Cardiac septum (tissue), 1 donor: Measurements from ENCODE around the gene MEMO1. TPM values are rescaled to one million over a fixed set of nuclear protein-coding genes. Genes with fewer than 3 reads are reported as not detected.
"Not testable (repeated sequence)": the region's sequence is repeated elsewhere in the genome, so short reads cannot be mapped to it uniquely, and the experiment has no call there.

ENCODE experiments used
- DNase-seq: peaks from one replicate; pipeline ENCODE4 v3.0.0-alpha.2; 2020; ENCODE audit warnings: low spot score
- intact Hi-C: fragments of 100-400 bp; cut with DNase I; formaldehyde crosslinking; loops from one replicate; pipeline ENCODE4 v1.14.0; 2022
- total RNA-seq: library from RNA; stranded (reverse); fragmentation: NEBNext Ultra II Directional; extraction: Animal tissue kit (Norgen Biotek cat#: 25700); gene quantifications from one replicate; pipeline ENCODE4 v1.2.1, GENCODE V29; 2021
- donor health status: DM: no; HTN: no; CAD: no.

MEMO1 gene
- total RNA-seq, 1 donor from 2014 or later: 70.7 TPM

DNA sequence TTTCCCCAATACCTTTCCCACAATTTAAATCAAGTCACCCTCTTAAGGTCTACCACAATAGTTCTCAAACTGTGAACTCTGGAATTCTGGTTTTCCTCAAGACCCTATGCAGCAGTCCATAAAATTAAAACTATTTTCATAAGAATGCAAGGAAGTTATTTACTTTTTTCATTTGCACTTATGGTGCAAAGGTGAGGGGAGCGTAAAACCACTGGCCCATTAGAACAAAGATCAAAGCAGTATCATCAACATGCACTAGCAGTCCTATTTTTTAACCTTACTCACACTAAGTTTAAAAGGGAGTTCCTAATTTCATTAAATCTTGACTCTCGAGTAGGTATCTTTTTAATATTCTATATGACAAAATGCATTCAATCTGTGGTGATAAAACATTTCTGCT, 85.3 kb downstream of the MEMO1 start:
- intact Hi-C loops: no loop called here
- DNase-seq: no peak

DNA sequence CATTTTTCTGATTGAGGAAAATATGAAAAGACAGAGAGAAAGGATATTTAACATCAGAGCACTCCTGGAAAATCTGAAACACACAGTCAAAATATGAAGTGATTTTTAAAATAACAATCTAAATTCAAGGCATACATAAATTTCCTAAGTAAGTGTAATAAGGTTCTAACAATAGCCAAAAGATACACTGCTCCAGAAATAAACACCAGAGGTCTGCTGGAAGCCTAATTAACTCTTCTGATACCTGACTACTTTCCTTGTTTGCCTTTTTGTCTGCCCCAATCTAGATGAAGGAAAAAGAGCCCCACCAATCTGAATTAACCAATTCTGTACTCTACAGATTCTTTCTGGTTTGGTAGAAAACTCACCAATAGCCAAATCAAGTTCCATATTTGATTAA, 87.1 kb downstream of the MEMO1 start:
- intact Hi-C loops: no loop called here
- no peak for DNase-seq

DNA sequence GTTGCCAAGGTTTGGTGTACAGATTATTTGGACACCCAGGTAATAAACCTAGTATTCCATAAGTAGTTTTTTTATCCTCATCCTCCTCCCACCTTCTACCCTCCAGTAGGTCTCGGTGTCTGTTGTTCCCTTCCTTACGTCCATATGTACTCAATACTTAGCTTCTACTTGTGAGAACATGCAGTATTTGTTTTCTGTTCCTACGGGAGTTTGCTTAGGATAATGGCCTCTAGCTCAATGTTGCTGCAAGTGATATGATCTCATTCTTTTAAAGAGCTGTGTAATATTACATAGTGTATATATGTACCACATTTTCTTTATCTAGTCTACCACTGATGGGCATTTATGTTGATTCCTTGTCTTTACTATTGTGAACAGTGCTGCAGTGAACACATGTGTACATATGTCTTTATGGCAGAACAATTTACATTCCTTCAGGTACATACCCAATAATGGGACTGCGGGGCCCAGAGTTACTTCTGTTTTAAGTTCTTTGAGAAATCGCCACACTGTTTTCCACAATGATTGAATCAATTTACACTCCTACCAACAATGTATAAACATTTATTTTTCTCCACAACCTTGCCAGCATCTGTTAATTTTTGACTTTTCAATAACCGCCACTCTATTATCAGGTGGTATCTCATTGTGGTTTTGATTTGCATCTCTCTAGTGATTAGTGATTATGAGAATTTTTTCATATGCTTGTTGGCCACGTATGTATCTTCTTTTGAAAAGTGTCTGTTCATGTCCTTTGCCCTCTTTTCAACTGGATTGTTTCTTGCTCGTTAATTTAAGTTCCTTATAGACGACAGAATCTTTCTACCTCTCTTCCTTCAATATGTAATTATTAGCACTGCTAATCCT, 88.0 kb downstream of the MEMO1 start:
- intact Hi-C loops: no loop called here
- DNase-seq: no peak

DNA sequence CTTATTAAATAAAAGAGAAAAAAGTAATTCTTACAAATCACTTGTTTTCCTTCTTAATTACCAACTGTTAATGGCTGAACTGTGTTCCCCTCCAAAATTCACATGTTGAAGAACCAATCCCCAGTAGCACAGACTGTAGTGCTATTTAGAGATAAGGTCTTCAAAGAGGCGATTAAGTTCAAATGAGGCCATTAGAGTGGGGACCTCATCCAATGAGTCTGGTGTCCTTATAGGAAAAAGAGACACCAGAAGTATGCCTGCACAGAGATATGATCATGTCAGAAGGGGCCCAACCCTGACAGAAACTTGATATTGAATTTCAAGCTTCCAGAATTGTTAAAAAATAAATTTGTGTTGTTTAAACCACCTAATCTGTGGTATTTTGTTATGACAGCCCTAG, 89.8 kb downstream of the MEMO1 start:
- intact Hi-C loops: no loop called here
- DNase-seq: no peak

DNA sequence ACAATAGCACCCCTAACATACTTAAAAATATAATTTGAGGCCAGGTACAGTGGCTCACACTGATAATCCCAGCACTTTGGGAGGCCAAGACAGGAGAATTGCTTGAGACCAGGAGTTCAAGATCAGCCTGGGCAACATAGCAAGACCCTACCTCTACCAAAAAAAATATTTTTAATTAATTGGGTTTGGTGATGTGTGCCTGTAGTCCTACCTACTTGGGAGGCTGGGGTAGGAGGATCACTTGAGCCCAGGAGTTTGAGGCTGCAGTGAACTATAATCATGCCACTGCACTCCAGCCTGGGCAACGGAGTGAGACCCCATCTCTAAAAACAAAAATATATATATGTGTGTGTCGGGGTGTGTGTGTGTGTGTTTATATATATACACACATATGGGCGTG, 91.3 kb downstream of the MEMO1 start:
- intact Hi-C loops: no loop called here
- DNase-seq: no peak

DNA sequence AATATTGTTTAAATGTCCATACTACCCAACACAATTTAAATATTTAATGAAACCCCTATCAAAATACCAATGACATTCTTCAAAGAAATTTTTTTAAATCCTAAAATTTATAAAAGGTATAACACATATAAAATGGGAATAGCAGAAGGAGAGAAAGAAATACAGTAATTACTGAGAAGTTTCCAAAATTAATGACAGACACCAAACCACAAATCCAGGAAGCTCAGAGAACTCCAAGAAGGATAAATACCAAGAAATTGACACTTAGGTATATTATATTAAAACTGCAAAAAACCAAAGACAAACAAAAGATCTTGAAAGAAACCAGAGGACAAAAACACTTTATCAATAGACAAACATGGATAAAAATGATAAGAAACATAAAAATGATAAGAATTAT, 101.1 kb downstream of the MEMO1 start:
- DNase-seq: no peak
- intact Hi-C loops: no loop called here

DNA sequence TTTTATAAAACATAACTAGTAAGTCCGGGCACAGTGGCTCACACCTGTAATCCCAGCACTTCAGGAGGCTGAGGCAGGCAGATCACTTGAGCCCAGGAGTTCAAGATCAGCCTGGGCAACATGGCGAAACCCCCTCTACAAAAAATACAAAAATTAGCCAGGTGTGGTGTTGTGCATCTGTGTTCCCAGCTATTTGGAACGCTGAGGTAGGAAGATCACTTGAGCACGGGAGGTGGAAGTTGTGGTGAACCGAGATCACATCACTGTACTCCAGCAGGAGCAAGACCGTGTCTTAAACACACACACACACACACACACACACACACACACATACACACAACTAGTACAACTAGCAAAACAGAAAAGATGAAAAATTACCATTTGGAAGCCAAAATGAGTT, 103.3 kb downstream of the MEMO1 start:
- intact Hi-C loops, DNase-seq: not testable (repeated sequence)

DNA sequence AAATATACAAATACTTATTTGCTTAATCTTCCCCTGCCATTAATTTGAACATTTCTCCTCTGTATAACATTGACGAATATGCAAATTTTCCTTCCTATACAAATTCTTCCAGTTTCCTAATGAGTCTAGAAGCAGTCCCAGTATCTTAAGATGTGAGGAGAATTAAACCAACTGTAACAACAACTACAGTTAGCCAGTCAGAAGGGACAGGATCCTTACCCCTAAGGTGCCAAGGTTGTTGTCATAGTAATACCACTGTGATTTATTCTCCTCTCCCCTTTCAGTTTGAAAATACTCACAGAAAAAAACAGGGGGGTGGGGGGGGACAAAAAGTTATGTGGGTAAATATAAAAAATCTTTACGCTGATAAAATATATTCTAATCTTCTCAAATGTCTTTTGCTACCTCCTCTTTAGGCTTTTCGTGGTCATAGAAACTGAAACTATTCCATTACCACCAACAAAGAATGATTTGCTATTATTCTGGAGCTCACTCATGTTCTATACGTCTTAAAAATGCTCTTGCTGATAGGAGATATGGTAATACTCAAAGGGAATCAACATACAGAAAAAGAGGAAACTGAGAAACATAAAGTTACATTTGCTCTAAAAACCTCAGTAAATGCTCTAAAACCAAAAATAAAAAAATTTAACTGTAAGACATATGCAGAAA, 107.6 kb downstream of the MEMO1 start:
- DNase-seq: no peak
- intact Hi-C loops: no loop called here

DNA sequence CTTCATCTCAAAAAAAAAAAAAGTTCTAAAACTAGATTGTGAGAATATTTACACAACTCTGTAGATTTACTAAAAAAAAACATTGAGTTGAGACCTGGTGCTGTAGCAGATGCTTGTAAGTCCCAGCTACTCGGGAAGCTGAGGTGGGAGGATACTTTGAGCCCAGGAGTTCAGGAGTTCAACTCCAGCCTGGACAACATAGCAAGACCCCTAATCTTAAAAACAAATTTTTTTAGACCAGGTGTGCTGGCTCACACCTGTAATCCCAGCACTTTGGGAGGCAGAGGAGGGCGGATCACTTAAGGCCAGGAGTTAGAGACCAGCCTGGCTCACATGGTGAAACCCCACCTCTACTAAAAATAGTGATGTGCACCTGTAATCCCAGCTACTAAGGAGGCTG, 108.9 kb downstream of the MEMO1 start:
- no peak for DNase-seq
- intact Hi-C loops: no loop called here

DNA sequence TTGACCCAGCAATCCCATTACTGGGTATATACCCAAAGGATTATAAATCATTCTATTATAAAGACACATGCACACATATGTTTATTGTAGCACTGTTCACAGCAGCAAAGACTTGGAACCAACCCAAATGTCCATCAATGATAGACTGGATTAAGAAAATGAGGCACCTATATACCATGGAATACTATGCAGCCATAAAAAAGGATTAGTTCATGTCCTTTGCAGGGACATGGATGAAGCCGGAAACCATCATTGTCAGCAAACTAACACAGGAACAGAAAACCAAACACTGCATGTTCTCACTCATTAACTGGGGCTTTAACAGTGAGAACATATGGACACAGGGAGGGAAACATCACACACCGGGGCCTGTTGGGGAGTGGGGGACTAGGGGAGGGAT, 110.7 kb downstream of the MEMO1 start:
- DNase-seq, intact Hi-C loops: not testable (repeated sequence)

DNA sequence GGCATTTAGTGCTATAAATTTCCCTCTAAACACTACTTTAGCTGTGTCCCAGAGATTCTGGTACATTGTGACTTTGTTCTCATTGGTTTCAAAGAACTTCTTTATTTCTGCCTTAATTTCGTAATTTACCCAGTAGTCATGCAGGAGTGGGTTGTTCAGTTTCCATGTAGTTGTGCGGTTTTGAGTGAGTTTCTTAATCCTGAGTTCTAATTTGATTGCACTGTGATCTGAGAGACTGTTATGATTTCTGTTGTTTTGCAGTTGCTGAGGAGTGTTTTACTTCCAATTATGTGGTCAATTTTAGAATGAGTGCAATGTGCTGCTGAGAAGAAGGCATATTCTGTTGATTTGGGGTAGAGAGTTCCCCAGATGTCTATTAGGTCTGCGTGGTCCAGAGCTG, 112.5 kb downstream of the MEMO1 start:
- intact Hi-C loops, DNase-seq: not testable (repeated sequence)

DNA sequence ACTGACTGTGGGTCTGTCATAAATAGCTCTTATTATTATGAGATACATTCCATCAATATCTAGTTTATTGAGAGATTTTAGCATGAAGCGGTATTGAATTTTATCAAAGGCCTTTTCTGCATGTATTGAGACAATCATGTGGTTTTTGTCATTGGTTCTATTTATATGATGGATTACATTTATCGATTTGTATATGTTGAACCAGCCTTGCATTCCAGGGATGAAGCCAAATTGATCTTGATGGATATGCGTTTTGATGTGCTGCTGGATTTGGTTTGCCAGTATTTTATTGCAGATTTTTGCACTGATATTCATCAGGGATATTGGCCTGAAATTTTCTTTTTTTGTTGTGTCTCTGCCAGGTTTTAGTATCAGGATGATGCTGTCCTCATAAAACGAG, 113.5 kb downstream of the MEMO1 start:
- DNase-seq, intact Hi-C loops: not testable (repeated sequence)

DNA sequence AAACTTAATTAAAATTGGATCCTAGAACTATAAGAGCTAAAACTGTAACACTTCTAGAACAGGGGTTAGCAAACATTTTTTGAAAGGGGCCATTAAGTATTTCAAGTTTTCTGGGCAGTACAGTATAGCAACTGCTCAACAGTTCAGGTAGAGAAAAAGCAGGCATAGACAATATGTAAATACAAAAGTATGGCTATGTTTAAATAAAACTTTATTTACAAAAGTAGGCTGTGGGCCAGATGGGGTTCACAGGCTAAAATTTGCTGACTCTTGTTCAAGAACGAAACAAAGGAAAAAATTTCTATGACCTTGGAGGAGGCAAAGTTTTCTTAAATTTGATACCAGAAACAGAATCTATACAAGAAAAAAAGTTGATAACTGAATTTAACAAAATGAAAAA, 114.5 kb downstream of the MEMO1 start:
- DNase-seq: no peak
- intact Hi-C loops: no loop called here

DNA sequence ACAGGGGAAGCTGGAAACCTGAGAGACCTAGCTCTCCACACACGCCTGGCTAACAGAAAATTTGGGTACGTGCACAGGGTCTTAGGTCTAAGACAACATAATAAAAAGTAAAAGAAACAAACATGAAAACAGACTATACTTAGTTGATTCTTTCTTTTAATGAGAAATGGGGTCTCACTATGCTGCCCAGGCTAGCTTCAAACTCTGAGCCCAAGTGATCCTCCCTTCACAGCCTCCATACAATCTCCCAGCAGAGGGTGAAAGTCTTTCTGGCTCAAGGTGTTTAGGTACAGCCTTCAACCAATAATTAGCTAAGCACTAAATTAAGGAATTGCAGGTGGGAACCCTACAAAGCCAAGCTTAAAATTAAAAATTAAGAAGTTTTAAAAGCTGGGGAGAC, 116.2 kb downstream of the MEMO1 start:
- intact Hi-C loops: no loop called here
- DNase-seq: no peak

DNA sequence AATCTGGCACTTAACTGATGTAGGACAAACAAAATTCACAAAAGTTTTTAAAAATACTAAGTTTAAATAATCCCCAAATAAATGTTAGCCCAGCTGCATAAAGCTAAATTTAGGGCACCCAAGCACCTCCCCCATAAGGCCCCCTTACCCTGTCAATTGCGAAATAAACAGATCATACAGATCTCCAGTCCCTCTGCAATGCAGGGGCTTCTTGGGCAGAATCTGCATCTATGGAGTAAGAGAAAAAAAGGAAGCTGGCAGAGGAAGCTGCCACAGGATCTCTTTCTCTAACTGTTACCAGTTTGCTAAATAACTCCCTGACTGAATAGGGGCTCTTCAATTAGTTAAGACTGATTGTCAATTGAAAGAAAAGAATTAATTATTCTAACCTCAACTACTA, 117.7 kb downstream of the MEMO1 start:
- DNase-seq: no peak

DNA sequence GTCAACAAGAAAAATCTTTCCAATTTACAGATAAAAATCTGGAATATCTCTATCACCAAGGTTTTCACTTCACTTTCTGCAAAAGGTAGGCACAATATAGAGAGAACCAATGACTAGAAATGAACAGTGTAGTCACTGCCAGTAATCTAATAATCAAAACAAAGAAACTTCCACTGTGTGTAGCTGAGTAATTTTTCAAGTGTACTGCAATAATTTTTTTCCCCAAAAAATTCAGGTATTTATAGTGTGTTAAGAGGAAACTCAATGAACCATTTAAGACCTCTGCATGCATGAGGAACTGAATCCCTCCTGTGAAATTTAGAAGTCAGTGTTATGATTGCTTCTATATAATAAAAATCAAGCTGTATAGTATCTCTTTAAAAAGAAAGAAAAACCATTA, 121.8 kb downstream of the MEMO1 start:
- intact Hi-C loops: loop anchor here (10.0 kb wide), 1 partner anchor 106 kb away; no protein-coding TSS in a partner anchor
- DNase-seq: no peak

More for the DNA sequence above, 117.7 kb downstream of the MEMO1 start:
- intact Hi-C loops: no loop called here

DNA sequence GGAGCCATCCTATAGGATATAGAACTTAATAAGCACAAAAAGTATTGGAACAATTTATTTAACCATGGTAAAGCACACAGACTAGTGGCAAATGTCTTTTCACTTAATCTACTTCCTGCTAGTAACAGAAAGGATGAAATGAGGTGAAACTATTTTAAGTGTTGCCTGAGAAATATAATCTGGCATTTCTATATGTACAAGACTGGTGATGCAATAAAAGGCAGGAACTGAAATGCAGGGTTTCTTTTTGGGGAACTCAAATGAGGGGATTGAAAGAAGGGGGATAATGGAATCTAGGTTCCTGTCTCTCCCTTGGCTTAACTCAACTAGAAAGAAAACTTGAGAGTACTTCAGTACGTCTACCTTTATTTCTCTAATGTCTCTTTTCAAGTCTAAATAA, 122.3 kb downstream of the MEMO1 start:
- intact Hi-C loops: loop anchor here (10.0 kb wide), 1 partner anchor 106 kb away; no protein-coding TSS in a partner anchor
- no peak for DNase-seq

DNA sequence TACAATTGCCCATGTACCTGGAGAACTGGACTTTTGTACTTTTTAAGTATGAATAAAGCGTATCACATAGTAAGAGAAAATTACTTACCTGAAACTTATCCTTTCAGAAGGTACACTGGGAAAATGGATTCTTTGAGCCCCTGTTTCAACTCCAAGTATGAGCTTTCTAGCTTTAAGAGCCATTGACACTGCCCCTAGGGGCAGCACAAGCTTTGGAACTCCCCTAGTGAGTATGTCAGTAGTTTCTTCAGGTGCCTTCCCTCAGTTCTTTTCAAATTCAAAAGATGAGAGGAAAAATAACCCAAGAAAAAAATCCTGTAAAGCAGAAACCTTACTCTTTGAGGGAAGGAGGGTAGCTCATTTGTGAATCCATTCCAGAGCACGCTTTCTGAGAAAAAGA, 124.1 kb downstream of the MEMO1 start:
- intact Hi-C loops: loop anchor here (10.0 kb wide), 1 partner anchor 108 kb away; no protein-coding TSS in a partner anchor
- no peak for DNase-seq

DNA sequence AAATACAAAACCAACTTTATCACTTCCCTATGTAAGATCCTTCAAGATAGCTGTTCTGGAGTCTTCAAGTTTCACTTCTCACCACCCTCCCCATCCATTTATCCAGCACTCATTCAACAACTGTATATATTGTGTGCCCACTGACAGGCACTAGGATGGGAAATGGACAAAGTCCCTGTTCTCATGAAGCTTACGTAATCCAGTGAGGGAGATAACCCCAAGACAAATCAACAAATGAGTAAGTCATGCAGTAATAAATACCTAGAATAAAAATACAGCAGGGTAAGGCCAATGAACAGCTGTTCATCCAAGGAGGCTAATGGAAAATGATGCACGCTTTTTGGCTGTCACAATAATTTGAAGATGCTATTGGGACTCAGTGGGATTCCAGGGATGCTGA, 133.8 kb downstream of the MEMO1 start:
- no peak for DNase-seq
- intact Hi-C loops: no loop called here

DNA sequence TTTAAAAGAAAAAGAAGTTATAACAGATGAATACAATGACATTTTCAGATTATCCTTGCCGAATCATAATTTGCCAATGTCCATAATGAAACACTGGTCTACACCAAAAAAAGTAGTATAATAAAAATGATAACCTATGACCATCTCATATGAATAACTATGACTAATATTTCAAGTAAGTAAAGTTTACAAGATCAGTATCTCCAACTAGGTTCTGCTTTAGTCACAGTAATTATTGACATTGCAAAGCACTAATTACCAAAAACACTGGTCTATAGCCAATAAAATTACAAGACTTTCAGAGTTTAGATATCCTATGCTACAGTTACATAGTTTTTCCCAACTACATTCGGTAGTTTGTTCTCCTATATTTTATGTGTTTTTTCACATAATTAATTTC, 136.7 kb downstream of the MEMO1 start:
- no peak for DNase-seq
- intact Hi-C loops: no loop called here

DNA sequence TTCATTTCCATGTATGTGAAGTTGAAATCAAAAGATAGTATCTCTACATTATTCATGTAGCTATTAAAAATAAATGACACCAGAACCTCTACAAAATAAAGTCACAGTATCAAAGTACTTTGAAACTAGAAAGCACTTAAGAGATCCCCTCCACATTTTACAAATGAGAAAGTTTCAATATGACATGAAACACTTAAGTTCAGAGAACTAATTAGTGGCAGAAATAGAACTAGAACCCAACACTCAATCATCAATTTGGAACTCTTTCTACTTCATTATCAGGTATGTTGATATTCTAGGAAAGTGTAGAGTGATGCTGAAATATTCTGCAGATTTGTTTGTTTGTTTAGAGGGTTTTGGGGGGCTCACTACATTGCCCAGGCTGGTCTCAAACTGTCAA, 145.6 kb downstream of the MEMO1 start:
- no peak for DNase-seq
- intact Hi-C loops: no loop called here
